H9 (cell line): ENCODE data around the gene GSTO1. TPM values are rescaled to one million over a fixed set of nuclear protein-coding genes. Genes with fewer than 3 reads are reported as not detected.

Experiments
- DNase-seq: peaks from one replicate; pipeline ENCODE4 v3.0.0-alpha.2; 2017
- H2AFZ ChIP-seq: one replicate; pipeline ENCODE4 v1.6.1; 2013; ENCODE audit warnings: mild to moderate bottlenecking, low read length, control low read depth, moderate library complexity
- H2AK5ac ChIP-seq: 2 replicates; pipeline ENCODE4 v1.6.1; 2013; ENCODE audit warnings: low read length, control low read depth, mixed read lengths; ENCODE audit not compliant: insufficient read length
- H2BK120ac ChIP-seq: one replicate; pipeline ENCODE4 v1.6.1; 2013; ENCODE audit warnings: low read depth, mild to moderate bottlenecking, low read length, control low read depth, inconsistent platforms; ENCODE audit not compliant: poor library complexity, severe bottlenecking
- H2BK12ac ChIP-seq: 2 replicates; pipeline ENCODE4 v1.6.1; 2013; ENCODE audit warnings: low read length, control low read depth, mixed read lengths, low read depth; ENCODE audit not compliant: insufficient read length
- H2BK15ac ChIP-seq: 2 replicates; pipeline ENCODE4 v1.6.1; 2013; ENCODE audit warnings: low read depth, low read length, control low read depth
- H2BK20ac ChIP-seq: one replicate; pipeline ENCODE4 v1.6.1; 2013; ENCODE audit warnings: low read depth, mild to moderate bottlenecking, low read length, control low read depth, inconsistent platforms; ENCODE audit not compliant: poor library complexity, severe bottlenecking
- H2BK5ac ChIP-seq: 2 replicates; pipeline ENCODE4 v1.6.1; 2013; ENCODE audit warnings: low read length, control low read depth, mixed read lengths; ENCODE audit not compliant: insufficient read length
- H3K14ac ChIP-seq: 2 replicates; pipeline ENCODE4 v1.6.1; 2013; ENCODE audit warnings: low read length, control low read depth; ENCODE audit not compliant: insufficient read depth
- H3K18ac ChIP-seq: 2 replicates; pipeline ENCODE4 v1.6.1; 2013; ENCODE audit warnings: low read depth, mild to moderate bottlenecking, mixed read lengths, low read length, control low read depth; ENCODE audit not compliant: insufficient read length
- H3K23ac ChIP-seq: 2 replicates; pipeline ENCODE4 v1.6.1; 2013; ENCODE audit warnings: low read length, control low read depth, mixed read lengths, low read depth; ENCODE audit not compliant: insufficient read length
- H3K23me2 ChIP-seq: 2 replicates; pipeline ENCODE4 v1.6.1; 2013; ENCODE audit warnings: low read depth, mild to moderate bottlenecking, mixed read lengths, low read length, control low read depth; ENCODE audit not compliant: insufficient read length, poor library complexity, severe bottlenecking
- H3K27ac ChIP-seq: 2 replicates; pipeline ENCODE4 v1.5.1; 2013; ENCODE audit warnings: low read length, control low read depth, mixed read lengths, low read depth; ENCODE audit not compliant: insufficient read length
- H3K27me3 ChIP-seq: 2 replicates; pipeline ENCODE4 v1.6.1; 2013; ENCODE audit warnings: low read length, control low read depth, inconsistent platforms; ENCODE audit not compliant: insufficient read depth
- H3K4ac ChIP-seq: 2 replicates; pipeline ENCODE4 v1.6.1; 2013; ENCODE audit warnings: low read depth, mild to moderate bottlenecking, control low read depth, inconsistent platforms, low read length, moderate library complexity
- H3K4me1 ChIP-seq: 2 replicates; pipeline ENCODE4 v1.6.1; 2013; ENCODE audit warnings: low read length, control low read depth, inconsistent platforms; ENCODE audit not compliant: insufficient read depth
- H3K4me2 ChIP-seq: 2 replicates; pipeline ENCODE4 v1.6.1; 2013; ENCODE audit warnings: low read length, control low read depth, mixed read lengths; ENCODE audit not compliant: insufficient read length, insufficient read depth
- H3K56ac ChIP-seq: 2 replicates; pipeline ENCODE4 v1.6.1; 2013; ENCODE audit warnings: low read depth, mild to moderate bottlenecking, mixed read lengths, low read length, control low read depth; ENCODE audit not compliant: insufficient read length
- H3K79me1 ChIP-seq: 2 replicates; pipeline ENCODE4 v1.6.1; 2013; ENCODE audit warnings: low read depth, mild to moderate bottlenecking, moderate library complexity, low read length, control low read depth, inconsistent platforms; ENCODE audit not compliant: insufficient read depth, poor library complexity, severe bottlenecking
- H3K79me2 ChIP-seq: 2 replicates; pipeline ENCODE4 v1.6.1; 2013; ENCODE audit warnings: low read length, control low read depth, inconsistent platforms; ENCODE audit not compliant: insufficient read depth
- H3K9ac ChIP-seq: 2 replicates; pipeline ENCODE4 v1.6.1; 2013; ENCODE audit warnings: low read length, control low read depth, mixed read lengths; ENCODE audit not compliant: insufficient read length; ENCODE audit errors: extremely low read depth
- H3K9me3 ChIP-seq: one replicate; pipeline ENCODE4 v1.6.1; 2013; ENCODE audit warnings: low read depth, low read length, inconsistent platforms; ENCODE audit not compliant: control insufficient read depth
- H3T11ph ChIP-seq: one replicate; pipeline ENCODE4 v1.6.1; 2013; ENCODE audit warnings: mild to moderate bottlenecking, low read length, control low read depth, inconsistent platforms
- H4K20me1 ChIP-seq: one replicate; pipeline ENCODE4 v1.6.1; 2013; ENCODE audit not compliant: control insufficient read depth, insufficient read length, insufficient read depth
- H4K5ac ChIP-seq: 2 replicates; pipeline ENCODE4 v1.6.1; 2013; ENCODE audit warnings: low read depth, mild to moderate bottlenecking, mixed read lengths, low read length, control low read depth; ENCODE audit not compliant: insufficient read length
- H4K8ac ChIP-seq: replicated peaks from 2 replicates; pipeline ENCODE4 v1.6.1; 2013; ENCODE audit warnings: low read length, control low read depth, mixed read lengths, low read depth; ENCODE audit not compliant: insufficient read length
- H4K91ac ChIP-seq: 2 replicates; pipeline ENCODE4 v1.6.1; 2013; ENCODE audit warnings: low read depth, mild to moderate bottlenecking, moderate library complexity, mixed read lengths, low read length, control low read depth; ENCODE audit not compliant: insufficient read length
- H3K27ac Mint-ChIP-seq, 3 experiments: 2 replicates in 2 of 3; 3 replicates in 1 of 3; pipeline ENCODE4 v1.8.0; 2020 to 2021; ENCODE audit warnings: mixed read lengths in 3 of 3, mild to moderate bottlenecking in 1 of 3, moderate library complexity in 1 of 3
- H3K27me3 Mint-ChIP-seq: 2 replicates; pipeline ENCODE4 v1.8.0; 2021; ENCODE audit warnings: low read depth, mild to moderate bottlenecking, moderate library complexity, mixed read lengths
- H3K36me3 Mint-ChIP-seq, 3 experiments: 2 replicates in 2 of 3; 3 replicates in 1 of 3; pipeline ENCODE4 v1.8.0; 2020 to 2021; ENCODE audit warnings: low read depth in 3 of 3, mixed read lengths in 3 of 3; ENCODE audit not compliant: insufficient read depth in 1 of 3
- H3K4me1 Mint-ChIP-seq, 2 experiments: 2 replicates each; pipeline ENCODE4 v1.8.0; 2020; ENCODE audit warnings: mixed read lengths in 2 of 2
- H3K4me3 Mint-ChIP-seq, 2 experiments: 2 replicates in 1 of 2; 3 replicates in 1 of 2; pipeline ENCODE4 v1.8.0; 2020 to 2021; ENCODE audit warnings: mild to moderate bottlenecking in 2 of 2, mixed read lengths in 2 of 2, moderate library complexity in 1 of 2
- H3K9me3 Mint-ChIP-seq, 2 experiments: 2 replicates in 1 of 2; 3 replicates in 1 of 2; pipeline ENCODE4 v1.8.0; 2020; ENCODE audit warnings: mild to moderate bottlenecking in 2 of 2, mixed read lengths in 2 of 2, moderate library complexity in 1 of 2
- CTCF ChIP-seq: fragments of 200-600 bp; sonication (generic); conservative IDR thresholded peaks from 3 replicates; pipeline ENCODE4 v1.8.0; 2021; ENCODE audit warnings: antibody characterized with exemption, mild to moderate bottlenecking
- total RNA-seq: library from RNA; stranded (reverse); gene quantifications from 2 replicates; pipeline ENCODE4 v1.2.1, GENCODE V29; 2021

GSTO1 gene
- total RNA-seq, 1 experiment from 2014 or later, result 114 TPM

- Histone ChIP-seq H3K9ac (no peak overlapping the region), H4K5ac (no peak overlapping the region), H2AK5ac (no peak overlapping the region), H3K9me3 (no peaks in the 10 kb centered on the region), H3K79me1 (no peaks in the 10 kb centered on the region), H3T11ph (no peak overlapping the region), H2AFZ (no peak overlapping the region), H3K4ac (no peak overlapping the region), H3K56ac (no peak overlapping the region), H2BK120ac (no peak overlapping the region), H2BK20ac (no peak overlapping the region), H3K18ac (no peak overlapping the region), H2BK15ac (no peak overlapping the region), H3K23ac (no peak overlapping the region), H4K91ac (no peak overlapping the region), H4K20me1 (no peaks in the 10 kb centered on the region), H3K4me2 (no peak overlapping the region), H4K8ac (no peak overlapping the region), H2BK5ac (no peak overlapping the region), H3K14ac (no peak overlapping the region), H2BK12ac (no peak overlapping the region), H3K23me2 (peaks cover 12% of the 10 kb centered on the region), H3K27ac (no peak overlapping the region), H3K27me3 (no peaks in the 10 kb centered on the region; the same call in 1 of the 2 replicates), H3K4me1 (peaks cover 11% of the 10 kb centered on the region; the same call in 1 of the 2 replicates), H3K79me2 (no peaks in the 10 kb centered on the region; the same call in 1 of the 2 replicates)
- Mint-ChIP-seq H3K27me3 (peaks cover 15% of the 10 kb centered on the region), H3K4me3 (no peak overlapping the region), H3K4me1 (peaks cover 51 to 58% of the 10 kb centered on the region in 2 experiments), H3K27ac (no peak overlapping the region; a peak in 1 of 7 replicates), H3K9me3 (peaks cover 0 to 2% of the 10 kb centered on the region in 2 experiments; a peak in 2 of 5 replicates), H3K36me3 (peaks cover 1 to 4% (median 3%) of the 10 kb centered on the region in 3 experiments; a peak in 3 of 7 replicates)
- DNase-seq, result no peak
- TF ChIP-seq CTCF, result no peak
Observed at GRCh38 chr10:104252368-104252767, 2.3 kb upstream of the GSTO1 start.
